ENCODE data around the gene MILR1.

Gene MILR1

GRCh38 chr17:64502021-64502420 is 53.1 kb downstream of the MILR1 start:
- no peak overlapping the region for H3K27ac ChIP-seq (ENCODE audit: low read depth, low read length)
- H3K4me1 ChIP-seq (ENCODE audit: control insufficient read depth in 1 of 2, insufficient read depth in 2 of 2, low read length in 2 of 2), result peaks cover 38 to 71% of the 10 kb centered on the region in 2 donors

GRCh38 chr17:64502809-64503208 is 53.9 kb downstream of the MILR1 start:
- Histone ChIP-seq H3K4me3 (ENCODE audit: low read depth in 1 of 2, low read length in 2 of 2) (no peak overlapping the region), H3K36me3 (ENCODE audit: control insufficient read depth in 1 of 2, insufficient read depth in 2 of 2, low read length in 2 of 2) (peaks cover 54 to 61% of the 10 kb centered on the region in 2 donors), H3K9me3 (ENCODE audit: control insufficient read depth in 1 of 2, low read length in 2 of 2) (no peaks in the 10 kb centered on the region), H3K9ac (ENCODE audit: low read depth in 1 of 2, low read length in 2 of 2) (peak overlapping the region in 1 of 2 donors; percentile 4), H3K27ac (ENCODE audit: low read depth, low read length) (no peak overlapping the region), H3K27me3 (ENCODE audit: control insufficient read depth in 1 of 2, insufficient read depth in 2 of 2, low read length in 2 of 2) (no peaks in the 10 kb centered on the region), H3K4me1 (ENCODE audit: control insufficient read depth in 1 of 2, insufficient read depth in 2 of 2, low read length in 2 of 2) (peaks cover 35 to 66% of the 10 kb centered on the region in 2 donors)

More at GRCh38 chr17:64502021-64502420, 53.1 kb downstream of the MILR1 start:
- Histone ChIP-seq H3K27me3 (ENCODE audit: control insufficient read depth in 1 of 2, insufficient read depth in 2 of 2, low read length in 2 of 2) (no peaks in the 10 kb centered on the region), H3K9ac (ENCODE audit: low read depth in 1 of 2, low read length in 2 of 2) (peak overlapping the region in 1 of 2 donors; percentile 4), H3K36me3 (ENCODE audit: control insufficient read depth in 1 of 2, insufficient read depth in 2 of 2, low read length in 2 of 2) (peaks cover 54 to 61% of the 10 kb centered on the region in 2 donors), H3K9me3 (ENCODE audit: control insufficient read depth in 1 of 2, low read length in 2 of 2) (no peaks in the 10 kb centered on the region), H3K4me3 (ENCODE audit: low read depth in 1 of 2, low read length in 2 of 2) (no peak overlapping the region)

- no peaks in the 10 kb centered on the region for H3K9me3 ChIP-seq (ENCODE audit: control insufficient read depth in 1 of 2, low read length in 2 of 2)
- no peak overlapping the region for H3K27ac ChIP-seq (ENCODE audit: low read depth, low read length)
- H3K4me1 ChIP-seq (ENCODE audit: control insufficient read depth in 1 of 2, insufficient read depth in 2 of 2, low read length in 2 of 2), result peaks cover 40 to 66% of the 10 kb centered on the region in 2 donors
- H3K9ac ChIP-seq (ENCODE audit: low read depth in 1 of 2, low read length in 2 of 2), result no peak overlapping the region
- H3K27me3 ChIP-seq (ENCODE audit: control insufficient read depth in 1 of 2, insufficient read depth in 2 of 2, low read length in 2 of 2), result no peaks in the 10 kb centered on the region
- peaks cover 54 to 61% of the 10 kb centered on the region in 2 donors for H3K36me3 ChIP-seq (ENCODE audit: control insufficient read depth in 1 of 2, insufficient read depth in 2 of 2, low read length in 2 of 2)
- H3K4me3 ChIP-seq (ENCODE audit: low read depth in 1 of 2, low read length in 2 of 2), result no peak overlapping the region
Measured at GRCh38 chr17:64503341-64503740, 54.4 kb downstream of the MILR1 start.

- Histone ChIP-seq H3K36me3 (ENCODE audit: control insufficient read depth in 1 of 2, insufficient read depth in 2 of 2, low read length in 2 of 2) (peaks cover 56 to 57% of the 10 kb centered on the region in 2 donors), H3K4me3 (ENCODE audit: low read depth in 1 of 2, low read length in 2 of 2) (peak overlapping the region; percentile 98 to 99), H3K27me3 (ENCODE audit: control insufficient read depth in 1 of 2, insufficient read depth in 2 of 2, low read length in 2 of 2) (no peaks in the 10 kb centered on the region), H3K9me3 (ENCODE audit: control insufficient read depth in 1 of 2, low read length in 2 of 2) (no peaks in the 10 kb centered on the region), H3K4me1 (ENCODE audit: control insufficient read depth in 1 of 2, insufficient read depth in 2 of 2, low read length in 2 of 2) (peaks cover 43 to 61% of the 10 kb centered on the region in 2 donors), H3K9ac (ENCODE audit: low read depth in 1 of 2, low read length in 2 of 2) (peak overlapping the region; percentile 100), H3K27ac (ENCODE audit: low read depth, low read length) (no peak overlapping the region)
Measured at GRCh38 chr17:64503821-64504768, 55.2 kb downstream of the MILR1 start.

GRCh38 chr17:64504769-64505339 is 55.9 kb downstream of the MILR1 start:
- peak overlapping the region; percentile 100 for H3K27ac ChIP-seq (ENCODE audit: low read depth, low read length)
- no peaks in the 10 kb centered on the region for H3K9me3 ChIP-seq (ENCODE audit: control insufficient read depth in 1 of 2, low read length in 2 of 2)
- no peaks in the 10 kb centered on the region for H3K27me3 ChIP-seq (ENCODE audit: control insufficient read depth in 1 of 2, insufficient read depth in 2 of 2, low read length in 2 of 2)
- peak overlapping the region; percentile 100 for H3K9ac ChIP-seq (ENCODE audit: low read depth in 1 of 2, low read length in 2 of 2)
- H3K36me3 ChIP-seq (ENCODE audit: control insufficient read depth in 1 of 2, insufficient read depth in 2 of 2, low read length in 2 of 2), result peaks cover 50 to 56% of the 10 kb centered on the region in 2 donors
- peak overlapping the region; percentile 98 to 99 for H3K4me3 ChIP-seq (ENCODE audit: low read depth in 1 of 2, low read length in 2 of 2)
- H3K4me1 ChIP-seq (ENCODE audit: control insufficient read depth in 1 of 2, insufficient read depth in 2 of 2, low read length in 2 of 2), result peaks cover 42 to 54% of the 10 kb centered on the region in 2 donors

- Histone ChIP-seq H3K4me1 (ENCODE audit: control insufficient read depth in 1 of 2, insufficient read depth in 2 of 2, low read length in 2 of 2) (peaks cover 35 to 47% of the 10 kb centered on the region in 2 donors), H3K4me3 (ENCODE audit: low read depth in 1 of 2, low read length in 2 of 2) (peak overlapping the region; percentile 98 to 99), H3K27ac (ENCODE audit: low read depth, low read length) (peak overlapping the region; percentile 100), H3K9me3 (ENCODE audit: control insufficient read depth in 1 of 2, low read length in 2 of 2) (no peaks in the 10 kb centered on the region), H3K9ac (ENCODE audit: low read depth in 1 of 2, low read length in 2 of 2) (peak overlapping the region; percentile 100), H3K36me3 (ENCODE audit: control insufficient read depth in 1 of 2, insufficient read depth in 2 of 2, low read length in 2 of 2) (peaks cover 47 to 56% of the 10 kb centered on the region in 2 donors), H3K27me3 (ENCODE audit: control insufficient read depth in 1 of 2, insufficient read depth in 2 of 2, low read length in 2 of 2) (no peaks in the 10 kb centered on the region)
Measured at GRCh38 chr17:64505340-64506200, 56.7 kb downstream of the MILR1 start.

- H3K4me1 ChIP-seq (ENCODE audit: control insufficient read depth in 1 of 2, insufficient read depth in 2 of 2, low read length in 2 of 2), result peaks cover 34 to 40% of the 10 kb centered on the region in 2 donors
- peaks cover 41 to 52% of the 10 kb centered on the region in 2 donors for H3K36me3 ChIP-seq (ENCODE audit: control insufficient read depth in 1 of 2, insufficient read depth in 2 of 2, low read length in 2 of 2)
- no peaks in the 10 kb centered on the region for H3K27me3 ChIP-seq (ENCODE audit: control insufficient read depth in 1 of 2, insufficient read depth in 2 of 2, low read length in 2 of 2)
Measured at GRCh38 chr17:64506201-64506575, 57.3 kb downstream of the MILR1 start, which contains the start of gene DDX5. DDX5 (minus strand) TSS chr17:64506289; CDS start chr17:64506119, 170 bp downstream.

GRCh38 chr17:64506576-64507412 is 57.9 kb downstream of the MILR1 start, which contains the start of gene CEP95:
CEP95 (plus strand) TSS chr17:64506977; CDS start chr17:64507098, 121 bp downstream.
- H3K4me1 ChIP-seq (ENCODE audit: control insufficient read depth in 1 of 2, insufficient read depth in 2 of 2, low read length in 2 of 2), result peaks cover 34 to 36% of the 10 kb centered on the region in 2 donors
- H3K27ac ChIP-seq (ENCODE audit: low read depth, low read length), result peak within 1 kb of the TSS; percentile 100
- H3K27me3 ChIP-seq (ENCODE audit: control insufficient read depth in 1 of 2, insufficient read depth in 2 of 2, low read length in 2 of 2), result no peaks in the 10 kb centered on the region
- peak within 1 kb of the TSS; percentile 98 to 99 for H3K4me3 ChIP-seq (ENCODE audit: low read depth in 1 of 2, low read length in 2 of 2)
- H3K36me3 ChIP-seq (ENCODE audit: control insufficient read depth in 1 of 2, insufficient read depth in 2 of 2, low read length in 2 of 2), result peaks cover 35 to 52% of the 10 kb centered on the region in 2 donors
- H3K9me3 ChIP-seq (ENCODE audit: control insufficient read depth in 1 of 2, low read length in 2 of 2), result no peaks in the 10 kb centered on the region
- peak within 1 kb of the TSS; percentile 100 for H3K9ac ChIP-seq (ENCODE audit: low read depth in 1 of 2, low read length in 2 of 2)

More at GRCh38 chr17:64506201-64506575, 57.3 kb downstream of the MILR1 start, which contains the start of gene DDX5:
- Histone ChIP-seq H3K9ac (ENCODE audit: low read depth in 1 of 2, low read length in 2 of 2) (peak within 1 kb of the TSS; percentile 100), H3K9me3 (ENCODE audit: control insufficient read depth in 1 of 2, low read length in 2 of 2) (no peaks in the 10 kb centered on the region), H3K27ac (ENCODE audit: low read depth, low read length) (peak within 1 kb of the TSS; percentile 100), H3K4me3 (ENCODE audit: low read depth in 1 of 2, low read length in 2 of 2) (peak within 1 kb of the TSS; percentile 98 to 99)

- Histone ChIP-seq H3K9ac (ENCODE audit: low read depth in 1 of 2, low read length in 2 of 2) (peak overlapping the region; percentile 98 to 100), H3K27ac (ENCODE audit: low read depth, low read length) (peak overlapping the region; percentile 100), H3K4me1 (ENCODE audit: control insufficient read depth in 1 of 2, insufficient read depth in 2 of 2, low read length in 2 of 2) (peaks cover 30 to 34% of the 10 kb centered on the region in 2 donors), H3K36me3 (ENCODE audit: control insufficient read depth in 1 of 2, insufficient read depth in 2 of 2, low read length in 2 of 2) (peaks cover 29 to 49% of the 10 kb centered on the region in 2 donors), H3K27me3 (ENCODE audit: control insufficient read depth in 1 of 2, insufficient read depth in 2 of 2, low read length in 2 of 2) (no peaks in the 10 kb centered on the region), H3K4me3 (ENCODE audit: low read depth in 1 of 2, low read length in 2 of 2) (peak overlapping the region; percentile 98 to 99), H3K9me3 (ENCODE audit: control insufficient read depth in 1 of 2, low read length in 2 of 2) (no peaks in the 10 kb centered on the region)
Measured at GRCh38 chr17:64507413-64507782, 58.5 kb downstream of the MILR1 start.
